Measurements from ENCODE around the gene ATP2C2.

DNA sequence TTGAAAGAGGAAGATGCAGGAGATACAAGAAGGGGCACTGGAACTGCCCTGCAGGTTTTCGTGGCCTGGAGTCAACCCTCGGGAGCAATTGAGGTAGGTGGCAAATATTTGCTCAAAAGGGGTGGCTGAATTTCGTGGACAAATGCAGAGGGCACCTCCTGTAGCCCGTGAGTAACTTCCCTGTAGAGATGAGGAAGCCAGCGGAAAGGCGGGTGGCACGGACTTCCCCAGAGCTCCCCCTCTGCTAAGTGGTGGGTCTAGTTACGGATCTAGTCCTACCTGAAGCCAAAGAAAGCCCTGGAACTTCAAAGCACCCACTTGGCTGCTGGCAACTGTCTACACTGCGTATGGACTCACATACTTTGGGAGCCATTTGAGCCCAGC, 1.0 kb upstream of the ATP2C2 start:
- TF ChIP-seq GATA2 (IDR thresholded peaks at IDR 0.05; ENCODE audit: low read depth, low read length) (no peak), GATA3 (IDR thresholded peaks at IDR 0.05; ENCODE audit: low read depth, low read length) (no peak)
